Measurements from ENCODE around the gene ACSS2. TPM values are rescaled to one million over a fixed set of nuclear protein-coding genes. Genes with fewer than 3 reads are reported as not detected.
"Not testable (repeated sequence)": the region's sequence is repeated elsewhere in the genome, so short reads cannot be mapped to it uniquely, and the experiment has no call there.

The ACSS2 gene
- total RNA-seq, 1 donor from 2014 or later, result 156 TPM

- ATAC-seq; intact Hi-C loops (cut with micrococcal nuclease): not testable (repeated sequence)
Measured at GRCh38 chr20:34898129-34898528, 21.7 kb downstream of the ACSS2 start.

GRCh38 chr20:34898731-34899130 lies 22.3 kb downstream of the ACSS2 start:
- ATAC-seq; intact Hi-C loops (cut with micrococcal nuclease); DNase-seq: not testable (repeated sequence)

More at GRCh38 chr20:34898129-34898528, 21.7 kb downstream of the ACSS2 start:
- not testable (repeated sequence) for DNase-seq

GRCh38 chr20:34904202-34904621 lies 27.8 kb downstream of the ACSS2 start:
- ATAC-seq (peak; percentile 3), DNase-seq (no peak)
- intact Hi-C loops (cut with micrococcal nuclease), result no loop called here

GRCh38 chr20:34907616-34908469 lies 31.4 kb downstream of the ACSS2 start:
- DNase-seq (peak; percentile 61), ATAC-seq (peak; percentile 96)
- intact Hi-C loops (cut with micrococcal nuclease), result no loop called here

- DNase-seq (no peak), ATAC-seq (peak; percentile 12)
- intact Hi-C loops (cut with micrococcal nuclease), result no loop called here
Measured at GRCh38 chr20:34915131-34915530, 38.7 kb downstream of the ACSS2 start.

- intact Hi-C loops (cut with micrococcal nuclease), result no loop called here
- peak; percentile 39 for ATAC-seq
- DNase-seq, result no peak
Measured at GRCh38 chr20:34915749-34916455, 39.5 kb downstream of the ACSS2 start.

GRCh38 chr20:34916774-34917354 lies 40.5 kb downstream of the ACSS2 start:
- no peak for DNase-seq
- intact Hi-C loops (cut with micrococcal nuclease), result no loop called here

GRCh38 chr20:34920055-34920454 lies 43.6 kb downstream of the ACSS2 start:
- intact Hi-C loops (cut with micrococcal nuclease), result no loop called here
- DNase-seq (no peak), ATAC-seq (no peak)

More at GRCh38 chr20:34916774-34917354, 40.5 kb downstream of the ACSS2 start:
- peak; percentile 27 for ATAC-seq

GRCh38 chr20:34921436-34921835 lies 45.0 kb downstream of the ACSS2 start:
- no peak for DNase-seq
- intact Hi-C loops (cut with micrococcal nuclease), result no loop called here
- ATAC-seq, result no peak

GRCh38 chr20:34922654-34923381 lies 46.4 kb downstream of the ACSS2 start:
- intact Hi-C loops (cut with micrococcal nuclease), result no loop called here
- ATAC-seq (peak; percentile 80), DNase-seq (no peak)

GRCh38 chr20:34923414-34923813 lies 47.0 kb downstream of the ACSS2 start:
- intact Hi-C loops (cut with micrococcal nuclease), result no loop called here
- ATAC-seq (no peak), DNase-seq (no peak)

- DNase-seq (no peak), ATAC-seq (no peak)
- intact Hi-C loops (cut with micrococcal nuclease), result no loop called here
Measured at GRCh38 chr20:34925341-34925740, 48.9 kb downstream of the ACSS2 start.

- ATAC-seq (no peak), DNase-seq (no peak)
- intact Hi-C loops (cut with micrococcal nuclease), result no loop called here
Measured at GRCh38 chr20:34925981-34926380, 49.6 kb downstream of the ACSS2 start.

GRCh38 chr20:34926581-34926980 lies 50.2 kb downstream of the ACSS2 start:
- intact Hi-C loops (cut with micrococcal nuclease), result no loop called here
- ATAC-seq, result no peak
- no peak for DNase-seq

- ATAC-seq (no peak), DNase-seq (no peak)
- intact Hi-C loops (cut with micrococcal nuclease), result no loop called here
Measured at GRCh38 chr20:34927736-34928135, 51.3 kb downstream of the ACSS2 start.

- ATAC-seq (no peak), DNase-seq (no peak)
- intact Hi-C loops (cut with micrococcal nuclease), result no loop called here
Measured at GRCh38 chr20:34928411-34928810, 52.0 kb downstream of the ACSS2 start.

GRCh38 chr20:34931771-34932170 lies 55.4 kb downstream of the ACSS2 start:
- ATAC-seq, result peak; percentile 26

GRCh38 chr20:34938466-34939163 lies 62.2 kb downstream of the ACSS2 start:
- ATAC-seq (peak; percentile 82), DNase-seq (peak; percentile 83)
- intact Hi-C loops (cut with micrococcal nuclease), result no loop called here

More at GRCh38 chr20:34931771-34932170, 55.4 kb downstream of the ACSS2 start:
- no peak for DNase-seq
- intact Hi-C loops (cut with micrococcal nuclease), result no loop called here

GRCh38 chr20:34940081-34940481 lies 63.7 kb downstream of the ACSS2 start:
- peak; percentile 88 for ATAC-seq
- intact Hi-C loops (cut with micrococcal nuclease), result no loop called here
- peak; percentile 54 for DNase-seq
